Fibroblast of peridontal ligament (primary cell): ENCODE measurements around the gene EFCAB8.

Experiments
- DNase-seq: peaks from one replicate; pipeline ENCODE4 v3.0.0-alpha.2; 2010; ENCODE audit errors: extremely low read depth

Gene EFCAB8

DNA sequence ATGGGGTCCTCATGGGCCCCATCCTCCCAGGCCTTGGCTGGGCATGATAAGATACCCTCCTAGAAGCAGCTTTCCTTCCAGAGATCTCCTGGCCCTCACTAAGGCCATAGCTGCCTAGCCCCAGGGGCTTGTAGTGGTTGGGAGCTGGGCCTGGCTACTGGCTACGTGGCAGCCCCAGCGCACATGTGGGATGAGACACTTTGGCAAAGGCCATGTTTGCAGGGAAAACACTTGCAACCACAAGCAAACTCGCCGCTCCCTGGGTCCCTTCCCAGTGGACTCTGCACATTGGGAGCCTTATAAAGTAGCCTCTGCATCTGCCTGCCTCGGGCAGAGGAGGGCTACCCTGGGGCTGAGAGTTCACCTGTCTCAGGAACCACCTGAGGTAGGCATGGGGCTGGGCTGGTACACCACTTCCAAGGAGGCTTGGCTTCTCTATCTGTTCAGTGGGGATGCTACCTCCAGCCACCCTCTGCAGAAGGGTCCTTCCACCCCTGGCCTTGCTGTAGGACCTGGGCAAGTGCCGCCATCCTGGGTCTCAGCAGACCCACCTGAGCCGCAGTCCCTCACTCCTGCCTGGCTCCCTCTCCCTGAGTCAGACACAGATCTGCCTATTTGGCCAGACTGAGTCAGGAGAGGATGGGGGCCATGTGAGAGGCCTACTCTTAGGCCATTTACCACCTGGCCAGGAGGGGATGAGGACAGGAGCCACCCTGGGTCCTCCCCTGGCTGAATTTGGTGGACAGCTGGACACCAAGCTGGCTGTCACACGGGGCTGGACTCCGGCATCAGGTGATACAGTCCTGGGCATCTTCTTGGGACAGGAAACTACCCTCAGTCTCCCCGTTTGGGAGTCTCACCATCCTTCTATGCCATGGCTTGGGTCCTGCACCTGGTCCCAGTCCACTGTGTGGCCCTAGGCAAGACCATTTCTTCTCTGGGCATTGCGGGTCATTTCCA lies 148.9 kb downstream of the EFCAB8 start, which contains the start of gene BPIFB2:
TSS of gene BPIFB2 (plus strand) at position 329 of the 960 bp plus-strand sequence. CDS start 871 bp downstream, outside the sequence.
- no peak for DNase-seq

DNA sequence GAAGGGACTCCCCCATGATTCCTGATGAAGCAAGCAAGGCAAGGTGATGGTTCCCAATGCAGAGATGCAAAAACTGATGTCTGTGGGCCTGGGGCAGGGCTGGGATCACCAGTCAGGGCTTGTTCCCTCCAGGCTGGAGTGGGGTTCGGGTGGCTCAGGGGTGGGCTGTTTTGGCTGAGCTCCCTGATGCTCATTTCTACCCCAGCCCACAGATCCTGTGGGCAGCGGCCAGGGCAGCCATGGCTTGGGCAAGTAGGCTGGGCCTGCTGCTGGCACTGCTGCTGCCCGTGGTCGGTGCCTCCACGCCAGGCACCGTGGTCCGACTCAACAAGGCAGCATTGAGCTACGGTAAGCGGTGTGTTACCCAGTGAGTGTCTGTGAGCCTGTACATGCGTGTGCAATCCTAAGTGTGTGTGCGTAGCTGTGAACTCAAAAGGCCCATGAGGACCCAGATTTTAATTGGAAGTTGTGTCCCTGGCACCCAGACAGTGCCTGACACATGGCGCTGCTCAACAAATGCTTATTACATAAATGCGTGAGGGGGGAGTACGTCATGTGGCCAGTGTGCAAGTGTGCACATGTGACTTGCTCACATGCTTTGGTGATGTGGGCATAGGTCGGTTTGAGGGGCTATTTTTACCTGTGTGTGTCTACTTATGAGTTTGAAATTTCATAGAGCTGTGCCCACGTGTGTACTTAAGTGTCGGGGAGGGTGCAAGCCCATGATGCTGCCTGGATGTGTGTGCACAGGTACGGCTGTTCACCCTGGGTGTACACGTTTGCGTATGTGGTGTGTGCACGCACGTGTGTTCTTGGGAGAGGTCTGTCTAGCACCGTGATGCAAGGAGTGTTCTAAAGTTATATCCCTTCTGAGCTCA lies 149.9 kb downstream of the EFCAB8 start:
- DNase-seq = no peak

DNA sequence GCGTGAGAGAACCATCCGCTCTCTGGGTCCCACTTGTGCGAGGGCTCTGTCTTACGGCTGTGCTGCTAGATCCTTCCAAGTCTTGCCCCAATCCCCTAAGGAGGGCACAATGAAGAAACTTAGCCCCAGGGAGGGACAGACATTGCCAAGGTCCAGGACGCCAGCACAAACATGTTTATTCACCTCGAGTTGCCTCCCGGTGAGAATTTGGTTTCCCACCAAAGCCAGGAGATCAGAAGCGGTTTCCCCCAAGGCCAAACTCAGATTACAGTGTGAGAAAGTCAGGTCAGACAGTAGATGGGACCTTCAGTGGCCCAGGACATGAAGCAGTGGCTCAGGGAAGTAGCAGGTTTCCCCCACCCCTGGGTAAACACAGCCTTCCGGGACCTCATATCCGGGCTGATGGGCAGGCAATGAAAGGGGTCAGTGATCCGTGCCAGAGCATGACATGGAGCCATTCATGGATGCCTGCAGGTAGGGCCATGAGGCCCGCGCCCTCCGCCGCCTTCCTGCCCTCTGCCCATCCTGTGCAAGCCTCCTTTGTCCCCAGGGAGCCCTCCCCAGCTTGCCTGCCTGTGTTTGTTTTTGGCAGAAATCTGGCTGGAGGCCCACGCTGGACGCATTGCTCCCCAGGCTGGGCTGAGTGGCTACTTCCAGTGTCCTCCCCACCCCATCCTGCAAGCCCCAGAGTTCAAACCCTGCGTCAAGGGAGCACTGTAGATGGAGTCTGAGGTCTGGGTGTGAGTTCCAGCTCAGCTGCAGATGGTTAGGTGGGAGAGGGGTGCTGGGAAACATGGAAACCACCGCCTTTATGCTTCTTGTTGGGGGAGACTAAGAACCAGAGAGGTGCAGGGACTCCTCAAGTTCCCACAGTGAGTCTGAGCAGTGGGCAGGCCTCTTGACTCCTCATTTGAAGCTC lies 150.8 kb downstream of the EFCAB8 start:
- DNase-seq = no peak

DNA sequence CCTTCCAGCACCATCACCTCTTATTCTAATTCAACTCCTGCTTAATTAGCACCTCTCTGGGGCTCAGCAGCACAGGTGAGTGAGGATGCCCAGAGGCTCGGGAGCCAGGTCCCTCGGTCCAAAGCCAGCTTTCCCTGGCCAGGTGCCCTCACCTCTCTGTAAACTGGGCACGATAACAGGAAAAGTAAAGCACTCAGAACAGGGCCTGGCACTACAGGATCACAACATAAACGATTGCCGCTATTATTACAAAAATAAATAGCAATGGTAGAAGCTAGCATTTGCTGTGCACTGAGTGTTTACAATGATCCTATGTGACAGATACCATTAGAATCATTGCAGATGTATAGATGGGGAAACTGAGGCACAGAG lies 151.4 kb downstream of the EFCAB8 start:
- DNase-seq = no peak

DNA sequence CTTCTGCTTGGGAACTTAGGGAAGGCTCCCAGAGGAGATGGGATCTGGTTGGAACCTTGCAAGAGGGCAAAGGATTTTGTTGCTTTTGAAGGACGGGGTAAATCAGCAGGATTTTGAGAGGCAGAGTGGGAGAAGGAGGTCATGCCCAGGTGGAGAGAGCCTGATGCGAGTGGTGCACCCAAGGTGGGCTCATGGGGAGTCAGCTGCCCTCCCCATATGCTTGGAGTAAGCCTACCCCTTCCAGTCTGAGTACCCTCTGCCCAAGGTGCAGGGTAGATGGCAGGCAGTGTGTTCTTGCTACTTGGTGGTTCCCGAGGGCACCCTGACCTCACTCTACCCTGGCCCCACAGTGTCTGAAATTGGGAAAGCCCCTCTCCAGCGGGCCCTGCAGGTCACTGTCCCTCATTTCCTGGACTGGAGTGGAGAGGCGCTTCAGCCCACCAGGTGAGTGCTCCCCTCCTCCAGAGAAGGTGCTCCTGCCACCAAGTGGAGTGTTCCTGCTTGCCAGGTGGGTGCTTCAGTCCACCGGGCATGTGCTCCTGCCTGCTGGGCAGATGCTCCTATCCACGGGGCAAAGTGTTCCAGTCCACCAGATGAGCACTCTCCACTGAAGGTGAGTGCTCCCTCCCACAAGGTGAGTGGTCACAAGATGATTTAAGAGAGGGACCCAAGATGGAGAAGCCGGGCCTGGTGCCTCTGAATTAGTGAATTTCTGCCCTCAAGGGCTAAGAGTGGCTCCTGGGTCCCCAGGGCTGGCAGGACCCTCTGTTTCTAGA lies 152.1 kb downstream of the EFCAB8 start:
- DNase-seq = no peak
